HCT116 (cell line): ENCODE results near the gene IL1RL1. TPM values are rescaled to one million over a fixed set of nuclear protein-coding genes. Genes with fewer than 3 reads are reported as not detected.

Experiments
- ATAC-seq: fragments of 200-7000 bp; cut with Tn5 transposase; 2 replicates; pipeline ENCODE4 v1.9.1; 2020; ENCODE audit warnings: mild to moderate bottlenecking, moderate library complexity
- BruUV-seq: library from RNA; stranded (reverse); fragments of 400-500 nt; replicated peaks from 2 replicates; lab custom pipeline; 2021; lab: Mats Ljungman, UMichigan
- CTCF ChIA-PET: fragments of 300-600 bp; sonication (Branson Sonifier 250); formaldehyde crosslinking; loops from one replicate; lab custom pipeline; 2021; ENCODE audit warnings: antibody characterized with exemption; lab: Charles Lee
- POLR2A ChIA-PET: fragments of 300-600, 350-600 bp; sonication (Branson Sonifier 250); formaldehyde crosslinking; loops from one replicate; lab custom pipeline; 2021; ENCODE audit warnings: antibody characterized with exemption; lab: Charles Lee
- RAD21 ChIA-PET, 2 experiments: fragments of 300-600 bp; sonication (Branson Sonifier 250); formaldehyde crosslinking; loops; one replicate each; lab custom pipeline; 2023; ENCODE audit warnings: low total read pairs in 2 of 2; ENCODE audit not compliant: uncharacterized antibody in 2 of 2, unreplicated experiment in 2 of 2, low non-redundant PET in 1 of 2; lab: Charles Lee
- DNase-seq: peaks from one replicate; pipeline ENCODE4 v3.0.0-alpha.2; 2010; ENCODE audit warnings: low read depth, low spot score
- H2AFZ ChIP-seq: fragments of 200-600 bp; shearing (Covaris generic), sonication (generic); 2 replicates; pipeline ENCODE4 v1.6.1; 2017; ENCODE audit warnings: low read depth, mixed run types, mixed read lengths, antibody characterized with exemption, low read length; ENCODE audit not compliant: poor library complexity, severe bottlenecking
- H3K27ac ChIP-seq: 2 replicates; pipeline ENCODE4 v1.5.1; 2012; ENCODE audit warnings: low read depth, low read length
- H3K27me3 ChIP-seq: fragments of 200-600 bp; sonication (generic); 2 replicates; pipeline ENCODE4 v1.6.1; 2016; ENCODE audit warnings: mixed run types, low read length, mixed read lengths; ENCODE audit not compliant: insufficient read depth
- H3K36me3 ChIP-seq, 2 experiments: fragments of 200-500 bp in 1 of 2; fragments of 200-600 bp in 1 of 2; sonication (Bioruptor generic) in 1 of 2; sonication (generic) in 1 of 2; 2 replicates each; pipeline versions ENCODE4 v1.5.1 to v1.6.1; 2014 to 2016; ENCODE audit warnings: low read length in 2 of 2, inconsistent platforms in 1 of 2, mixed read lengths in 1 of 2, mixed run types in 1 of 2; ENCODE audit not compliant: insufficient read depth in 2 of 2, control insufficient read depth in 1 of 2
- H3K4me1 ChIP-seq, 2 experiments: fragments of 200-600 bp in 1 of 2; sonication (generic) in 1 of 2; 2 replicates each; pipeline versions ENCODE4 v1.5.1 to v1.6.1; 2012 to 2017; ENCODE audit warnings: low read length in 2 of 2, inconsistent platforms in 1 of 2, mild to moderate bottlenecking in 1 of 2, mixed read lengths in 1 of 2, mixed run types in 1 of 2, moderate library complexity in 1 of 2; ENCODE audit not compliant: insufficient read depth in 2 of 2, control insufficient read depth in 1 of 2
- H3K4me2 ChIP-seq: fragments of 200-600 bp; sonication (generic); 2 replicates; pipeline ENCODE4 v1.6.1; 2017; ENCODE audit warnings: mixed run types, low read length, mixed read lengths
- H3K4me3 ChIP-seq, 2 experiments: fragments of 200-600 bp in 1 of 2; sonication (generic) in 1 of 2; replicated peaks in 1 of 2; 2 replicates each; pipeline ENCODE4 v1.5.1; 2011 to 2016; ENCODE audit warnings: low read length in 2 of 2, control low read depth in 1 of 2, low read depth in 1 of 2, mild to moderate bottlenecking in 1 of 2, mixed read lengths in 1 of 2, mixed run types in 1 of 2
- H3K79me2 ChIP-seq: fragments of 200-600 bp; sonication (generic); 2 replicates; pipeline ENCODE4 v1.6.1; 2017; ENCODE audit warnings: mild to moderate bottlenecking, mixed run types, low read length, moderate library complexity, mixed read lengths; ENCODE audit not compliant: insufficient read depth
- H3K9ac ChIP-seq: fragments of 200-600 bp; sonication (generic); 2 replicates; pipeline ENCODE4 v1.6.1; 2016; ENCODE audit warnings: low read length, mixed read lengths
- H3K9me2 ChIP-seq: fragments of 200-600 bp; sonication (generic), shearing (Covaris generic); 2 replicates; pipeline ENCODE4 v1.6.1; 2017; ENCODE audit warnings: mixed run types, mild to moderate bottlenecking, moderate library complexity; ENCODE audit not compliant: insufficient read depth
- H3K9me3 ChIP-seq, 2 experiments: fragments of 200-500 bp in 1 of 2; fragments of 200-600 bp in 1 of 2; sonication (Bioruptor generic) in 1 of 2; sonication (generic) in 1 of 2; 2 replicates each; pipeline ENCODE4 v1.6.1; 2014 to 2017; ENCODE audit warnings: low read length in 2 of 2, mixed read lengths in 2 of 2, inconsistent platforms in 1 of 2, low read depth in 1 of 2, mild to moderate bottlenecking in 1 of 2, mixed run types in 1 of 2, moderate library complexity in 1 of 2; ENCODE audit not compliant: control insufficient read depth in 1 of 2, insufficient read depth in 1 of 2
- H4K20me1 ChIP-seq: fragments of 200-600 bp; sonication (generic), shearing (Covaris generic); 2 replicates; pipeline ENCODE4 v1.6.1; 2017; ENCODE audit warnings: mixed run types, mild to moderate bottlenecking, moderate library complexity; ENCODE audit not compliant: insufficient read depth
- CBX3 ChIP-seq: IDR thresholded peaks from 2 replicates; pipeline ENCODE4 v1.6.1; 2012; ENCODE audit warnings: low read depth
- CEBPB ChIP-seq: IDR thresholded peaks from 2 replicates; pipeline ENCODE4 v1.6.1; 2012; ENCODE audit warnings: low read depth
- EZH2phosphoT487 ChIP-seq: fragments of 200-600 bp; IDR thresholded peaks from 2 replicates; pipeline ENCODE4 v1.6.1; 2018; ENCODE audit warnings: antibody characterized with exemption, borderline replicate concordance
- JUND ChIP-seq: IDR thresholded peaks from 2 replicates; pipeline ENCODE4 v1.6.1; 2012
- MAX ChIP-seq: IDR thresholded peaks from 2 replicates; pipeline ENCODE4 v1.6.1; 2012
- TCF7L2 ChIP-seq: IDR thresholded peaks from 2 replicates; pipeline ENCODE4 v1.7.0; 2011; ENCODE audit warnings: borderline replicate concordance, inconsistent platforms; ENCODE audit not compliant: insufficient read depth, insufficient read length; ENCODE audit errors: extremely low read depth
- YY1 ChIP-seq: IDR thresholded peaks from 2 replicates; pipeline ENCODE4 v1.6.1; 2011; ENCODE audit warnings: low read length, low read depth, moderate library complexity, mild to moderate bottlenecking; ENCODE audit not compliant: insufficient replicate concordance; ENCODE audit errors: extremely low read depth
- ZNF274 ChIP-seq: fragments of 200-500 bp; sonication (Bioruptor generic); IDR thresholded peaks from 2 replicates; pipeline ENCODE4 v1.6.1; 2014; ENCODE audit warnings: mild to moderate bottlenecking, low read depth, low read length, inconsistent platforms
- intact Hi-C: fragments of 100-400 bp; cut with micrococcal nuclease; formaldehyde crosslinking; loops from 2 replicates; pipeline ENCODE4 v1.10.0; 2022
- total RNA-seq: library from RNA; stranded (reverse); gene quantifications from one replicate; pipeline ENCODE4 v1.2.1, GENCODE V29; 2021; ENCODE audit not compliant: unreplicated experiment
- TF ChIP-seq, protein P1 (sequence below): IDR thresholded peaks from 2 replicates; pipeline ENCODE4 v1.6.1; 2012; ENCODE audit warnings: low read depth
- TF ChIP-seq, protein P2 (sequence below): IDR thresholded peaks from 2 replicates; pipeline ENCODE4 v1.6.1; 2011; ENCODE audit warnings: mild to moderate bottlenecking, low read length, moderate library complexity; ENCODE audit not compliant: insufficient replicate concordance; ENCODE audit errors: extremely low read depth

Gene IL1RL1
- total RNA-seq, 1 experiment from 2014 or later: not detected

DNA sequence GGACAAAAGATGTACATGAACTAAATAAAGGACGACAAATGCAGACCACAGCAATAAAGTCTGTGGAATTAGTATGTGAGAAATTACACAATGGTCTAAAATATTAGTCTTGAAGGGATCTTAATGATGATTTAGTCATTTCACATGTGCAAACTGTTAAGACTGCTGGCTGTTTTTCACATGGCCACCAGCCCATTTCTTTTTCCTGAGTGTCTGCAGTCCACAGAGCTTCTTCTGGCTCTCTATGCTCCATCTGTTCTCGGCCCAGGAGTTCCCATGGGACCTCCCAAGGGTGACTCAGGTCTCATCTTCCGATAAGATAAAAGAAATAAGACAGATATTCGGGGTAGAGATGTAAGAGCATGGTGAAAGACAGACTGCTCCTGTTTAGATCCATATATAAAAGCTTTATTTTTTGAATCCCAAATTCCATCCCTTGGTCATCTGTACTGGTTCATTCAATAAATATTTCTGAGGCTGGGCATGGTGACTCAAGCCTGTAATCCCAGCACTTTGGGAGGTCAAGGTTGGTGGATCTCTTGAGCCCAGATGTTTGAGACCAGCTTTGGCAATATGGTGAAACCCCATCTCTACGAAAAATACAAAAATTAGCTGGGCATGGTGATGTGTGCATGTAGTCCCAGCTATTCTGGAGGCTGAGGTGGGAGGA, 20.1 kb downstream of the IL1RL1 start:
- no peak overlapping the region for H3K4me2 ChIP-seq
- intact Hi-C loops: no loop called here
- no peaks in the 10 kb centered on the region for H3K27me3 ChIP-seq
- H3K9me3 ChIP-seq: peaks cover 0 to 5% of the 10 kb centered on the region in 2 experiments; a peak in 1 of 4 replicates
- peaks cover 6% of the 10 kb centered on the region; the same call in 1 of the 2 replicates for H3K9me2 ChIP-seq
- H3K36me3 ChIP-seq: no peaks in the 10 kb centered on the region
- no peaks in the 10 kb centered on the region for H4K20me1 ChIP-seq
- RAD21 ChIA-PET: no interaction called here
- CTCF ChIA-PET: no interaction called here
- no peak overlapping the region for H3K9ac ChIP-seq
- POLR2A ChIA-PET: no interaction called here
- no peak overlapping the region for H3K4me3 ChIP-seq
- no peak for ATAC-seq
- H2AFZ ChIP-seq: no peak overlapping the region
- H3K79me2 ChIP-seq: no peaks in the 10 kb centered on the region
- H3K27ac ChIP-seq: no peak overlapping the region
- no peak for DNase-seq
- BruUV-seq: no TSS peak
- no peaks in the 10 kb centered on the region for H3K4me1 ChIP-seq
- TF ChIP-seq, protein P1, sequence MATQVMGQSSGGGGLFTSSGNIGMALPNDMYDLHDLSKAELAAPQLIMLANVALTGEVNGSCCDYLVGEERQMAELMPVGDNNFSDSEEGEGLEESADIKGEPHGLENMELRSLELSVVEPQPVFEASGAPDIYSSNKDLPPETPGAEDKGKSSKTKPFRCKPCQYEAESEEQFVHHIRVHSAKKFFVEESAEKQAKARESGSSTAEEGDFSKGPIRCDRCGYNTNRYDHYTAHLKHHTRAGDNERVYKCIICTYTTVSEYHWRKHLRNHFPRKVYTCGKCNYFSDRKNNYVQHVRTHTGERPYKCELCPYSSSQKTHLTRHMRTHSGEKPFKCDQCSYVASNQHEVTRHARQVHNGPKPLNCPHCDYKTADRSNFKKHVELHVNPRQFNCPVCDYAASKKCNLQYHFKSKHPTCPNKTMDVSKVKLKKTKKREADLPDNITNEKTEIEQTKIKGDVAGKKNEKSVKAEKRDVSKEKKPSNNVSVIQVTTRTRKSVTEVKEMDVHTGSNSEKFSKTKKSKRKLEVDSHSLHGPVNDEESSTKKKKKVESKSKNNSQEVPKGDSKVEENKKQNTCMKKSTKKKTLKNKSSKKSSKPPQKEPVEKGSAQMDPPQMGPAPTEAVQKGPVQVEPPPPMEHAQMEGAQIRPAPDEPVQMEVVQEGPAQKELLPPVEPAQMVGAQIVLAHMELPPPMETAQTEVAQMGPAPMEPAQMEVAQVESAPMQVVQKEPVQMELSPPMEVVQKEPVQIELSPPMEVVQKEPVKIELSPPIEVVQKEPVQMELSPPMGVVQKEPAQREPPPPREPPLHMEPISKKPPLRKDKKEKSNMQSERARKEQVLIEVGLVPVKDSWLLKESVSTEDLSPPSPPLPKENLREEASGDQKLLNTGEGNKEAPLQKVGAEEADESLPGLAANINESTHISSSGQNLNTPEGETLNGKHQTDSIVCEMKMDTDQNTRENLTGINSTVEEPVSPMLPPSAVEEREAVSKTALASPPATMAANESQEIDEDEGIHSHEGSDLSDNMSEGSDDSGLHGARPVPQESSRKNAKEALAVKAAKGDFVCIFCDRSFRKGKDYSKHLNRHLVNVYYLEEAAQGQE: no peak
- TF ChIP-seq, protein P2, sequence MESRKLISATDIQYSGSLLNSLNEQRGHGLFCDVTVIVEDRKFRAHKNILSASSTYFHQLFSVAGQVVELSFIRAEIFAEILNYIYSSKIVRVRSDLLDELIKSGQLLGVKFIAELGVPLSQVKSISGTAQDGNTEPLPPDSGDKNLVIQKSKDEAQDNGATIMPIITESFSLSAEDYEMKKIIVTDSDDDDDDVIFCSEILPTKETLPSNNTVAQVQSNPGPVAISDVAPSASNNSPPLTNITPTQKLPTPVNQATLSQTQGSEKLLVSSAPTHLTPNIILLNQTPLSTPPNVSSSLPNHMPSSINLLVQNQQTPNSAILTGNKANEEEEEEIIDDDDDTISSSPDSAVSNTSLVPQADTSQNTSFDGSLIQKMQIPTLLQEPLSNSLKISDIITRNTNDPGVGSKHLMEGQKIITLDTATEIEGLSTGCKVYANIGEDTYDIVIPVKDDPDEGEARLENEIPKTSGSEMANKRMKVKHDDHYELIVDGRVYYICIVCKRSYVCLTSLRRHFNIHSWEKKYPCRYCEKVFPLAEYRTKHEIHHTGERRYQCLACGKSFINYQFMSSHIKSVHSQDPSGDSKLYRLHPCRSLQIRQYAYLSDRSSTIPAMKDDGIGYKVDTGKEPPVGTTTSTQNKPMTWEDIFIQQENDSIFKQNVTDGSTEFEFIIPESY: no peak
- TF ChIP-seq EZH2phosphoT487 (no peak), YY1 (no peak), JUND (no peak), CBX3 (no peak), CEBPB (no peak), MAX (no peak), TCF7L2 (no peak), ZNF274 (no peak)
